H7 (cell line): Measurements from ENCODE around the gene KRTAP1-5. TPM values are rescaled to one million over a fixed set of nuclear protein-coding genes. Genes with fewer than 3 reads are reported as not detected.
"Not testable (repeated sequence)": the region's sequence is repeated elsewhere in the genome, so short reads cannot be mapped to it uniquely, and the experiment has no call there.

ENCODE experiments used
- DNase-seq: peaks from one replicate; pipeline ENCODE4 v3.0.0; 2012
- H3K27me3 ChIP-seq: 2 replicates; pipeline ENCODE4 v1.6.0; 2011; ENCODE audit warnings: mild to moderate bottlenecking, low read length; ENCODE audit not compliant: control insufficient read depth, insufficient read depth
- H3K36me3 ChIP-seq: replicated peaks from 2 replicates; pipeline ENCODE4 v1.5.1; 2011; ENCODE audit warnings: low read length; ENCODE audit not compliant: control insufficient read depth, insufficient read depth
- H3K4me3 ChIP-seq: 2 replicates; pipeline ENCODE4 v1.5.1; 2011; ENCODE audit warnings: low read depth, mild to moderate bottlenecking, control low read depth, low read length, moderate library complexity; ENCODE audit not compliant: insufficient read depth
- total RNA-seq: library from RNA; depleted of rRNA; stranded (reverse); fragments of >200 nt; shearing (Covaris generic); gene quantifications from 2 replicates; pipeline ENCODE4 v1.2.3, GENCODE V29; 2014

Gene KRTAP1-5
- total RNA-seq, 1 experiment from 2014 or later, result not detected

DNA sequence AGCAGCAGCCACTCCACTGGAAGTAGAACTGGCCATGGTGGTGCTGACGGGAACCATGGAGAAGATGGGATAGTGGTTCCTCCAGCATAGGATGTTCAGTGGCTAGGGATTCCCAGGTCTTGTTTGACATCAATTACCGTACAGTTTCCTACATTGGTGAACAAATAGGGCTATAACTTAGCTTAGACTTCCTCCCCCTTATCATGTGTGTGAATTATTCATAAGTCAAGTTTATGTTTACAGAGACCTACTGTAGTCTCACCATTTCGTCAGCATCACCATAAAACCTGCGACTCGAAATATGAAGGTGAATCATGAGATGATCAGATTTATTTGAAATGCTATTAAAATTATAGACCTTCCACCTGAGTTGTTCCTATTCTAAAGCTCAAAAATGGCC, 31.7 kb upstream of the KRTAP1-5 start:
- H3K27me3 ChIP-seq, result no peaks in the 10 kb centered on the region
- H3K4me3 ChIP-seq, result no peak overlapping the region
- no peak for DNase-seq
- no peaks in the 10 kb centered on the region for H3K36me3 ChIP-seq

DNA sequence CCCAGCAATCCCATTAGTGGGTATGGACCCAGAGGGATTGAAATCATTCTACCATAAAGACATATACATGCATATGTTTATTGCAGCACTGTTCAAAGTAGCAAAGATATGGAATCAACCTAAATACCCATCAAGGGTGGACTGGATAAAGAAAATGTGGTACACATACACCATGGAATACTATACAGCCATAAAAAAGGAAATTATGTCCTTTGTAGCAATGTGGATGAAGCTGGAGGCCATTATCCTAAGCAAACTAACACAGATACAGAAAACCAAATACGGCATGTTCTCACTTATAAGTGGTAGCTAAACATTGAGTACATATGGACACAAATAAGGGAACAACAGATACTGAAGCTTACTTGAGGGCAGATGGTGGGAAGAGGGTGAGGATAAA, 30.5 kb upstream of the KRTAP1-5 start:
- no peak for DNase-seq
- H3K4me3 ChIP-seq, result no peak overlapping the region

DNA sequence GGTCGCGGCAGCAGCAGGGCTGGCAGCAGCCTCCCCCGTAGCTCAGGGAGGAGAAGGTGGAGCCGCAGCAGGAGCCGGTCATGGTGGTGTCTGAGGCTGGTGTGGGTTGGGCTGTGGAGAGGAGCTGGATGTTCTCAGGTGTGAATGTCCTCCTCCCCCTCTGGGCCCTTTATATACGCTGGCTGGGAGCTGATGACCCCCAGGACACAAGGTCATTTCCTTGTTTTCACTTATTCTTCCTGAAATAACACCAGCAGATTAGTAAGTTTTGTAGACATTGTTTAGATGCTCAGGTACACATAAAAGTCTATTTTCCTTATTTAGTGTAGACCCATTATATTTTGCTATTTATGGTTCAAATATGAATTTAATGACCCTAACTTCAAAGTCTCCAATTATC, 28.1 kb upstream of the KRTAP1-5 start, which contains the start of gene KRTAP2-2:
Gene KRTAP2-2 (minus strand): TSS at position 101 of the 400 bp plus-strand sequence. CDS start 19 bp downstream, at position 82.
- not testable (repeated sequence) for H3K27me3 ChIP-seq, H3K4me3 ChIP-seq, DNase-seq, H3K36me3 ChIP-seq

More for the DNA sequence above, 30.5 kb upstream of the KRTAP1-5 start:
- no peaks in the 10 kb centered on the region for H3K36me3 ChIP-seq
- no peaks in the 10 kb centered on the region for H3K27me3 ChIP-seq

DNA sequence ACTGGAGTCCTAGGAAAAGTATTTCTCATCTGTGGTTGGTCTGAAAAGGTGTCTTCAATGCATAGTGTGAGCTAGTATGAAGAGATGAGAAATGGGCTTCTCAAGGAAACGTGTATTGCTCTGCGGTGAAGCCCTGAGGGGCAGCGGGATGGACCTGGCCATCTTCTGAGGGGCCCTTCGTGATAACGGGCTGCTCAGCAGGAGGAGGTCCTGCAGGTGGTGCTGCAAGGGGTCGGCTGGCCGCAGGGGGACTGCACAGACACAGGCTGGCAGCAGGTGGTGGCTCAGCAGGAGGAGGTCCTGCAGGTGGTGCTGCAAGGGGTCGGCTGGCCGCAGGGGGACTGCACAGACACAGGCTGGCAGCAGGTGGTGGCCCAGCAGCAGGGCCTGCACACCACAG, 27.5 kb upstream of the KRTAP1-5 start:
- not testable (repeated sequence) for DNase-seq, H3K36me3 ChIP-seq, H3K27me3 ChIP-seq, H3K4me3 ChIP-seq

DNA sequence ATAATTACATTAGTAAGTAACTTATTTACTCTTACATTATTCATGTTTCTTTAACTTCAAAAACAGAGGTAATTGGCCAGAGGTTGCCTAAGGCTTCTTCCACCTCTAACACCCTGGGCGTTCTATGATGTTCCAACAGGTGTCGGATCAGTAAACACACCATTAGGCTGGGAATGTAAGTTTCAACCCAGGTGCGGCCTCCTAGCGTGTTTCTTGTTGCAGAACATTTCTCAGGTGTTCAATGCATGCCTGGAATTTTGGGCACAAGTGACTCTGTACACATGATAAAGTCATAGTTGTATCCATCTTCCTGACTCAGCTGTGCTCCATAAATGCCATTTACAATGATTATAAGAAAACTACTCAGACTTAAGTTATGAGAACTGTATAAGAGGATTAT, 27.0 kb upstream of the KRTAP1-5 start:
- H3K4me3 ChIP-seq, result no peak overlapping the region
- no peaks in the 10 kb centered on the region for H3K36me3 ChIP-seq
- no peak for DNase-seq
- H3K27me3 ChIP-seq, result no peaks in the 10 kb centered on the region

DNA sequence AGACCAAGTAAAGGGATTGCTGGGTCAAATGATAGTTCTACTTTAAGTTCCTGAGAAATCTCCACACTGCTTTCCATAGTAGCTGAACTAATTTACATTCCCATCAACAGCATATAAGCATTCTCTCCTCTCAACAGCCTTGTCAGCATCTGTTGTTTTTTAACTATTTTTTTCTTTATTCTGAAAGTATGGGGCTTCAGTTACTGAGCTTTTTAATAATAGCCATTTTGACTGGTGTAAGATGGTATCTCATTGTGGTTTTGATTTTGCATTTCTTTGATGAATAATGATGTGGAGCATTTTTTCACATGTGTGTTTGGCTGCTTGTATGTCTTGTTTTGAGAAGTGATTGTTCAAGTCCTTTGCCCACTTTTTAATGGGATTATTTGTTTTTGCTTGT, 25.6 kb upstream of the KRTAP1-5 start:
- Histone ChIP-seq H3K4me3 (no peak overlapping the region), H3K36me3 (no peaks in the 10 kb centered on the region), H3K27me3 (no peaks in the 10 kb centered on the region)
- DNase-seq, result no peak

DNA sequence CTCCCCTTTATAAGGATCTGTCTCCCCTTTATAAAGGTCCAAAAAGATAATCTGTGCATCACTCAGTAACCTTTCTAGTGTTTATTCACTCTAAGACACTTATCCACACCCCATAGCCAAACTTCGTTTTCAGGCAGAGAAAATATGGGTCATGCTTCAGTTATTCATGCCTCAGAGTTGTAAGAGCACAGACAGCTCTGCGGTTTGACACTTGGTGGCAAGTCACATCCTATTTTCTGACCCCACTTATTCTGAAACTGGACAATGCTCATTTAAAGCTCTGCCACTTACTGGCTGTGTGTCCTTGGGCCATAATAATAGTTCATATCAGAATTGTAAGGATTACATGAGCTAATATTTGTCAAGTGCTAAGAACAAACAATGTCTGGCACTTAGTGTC, 22.1 kb upstream of the KRTAP1-5 start:
- Histone ChIP-seq H3K27me3 (no peaks in the 10 kb centered on the region), H3K36me3 (no peaks in the 10 kb centered on the region), H3K4me3 (no peak overlapping the region)
- no peak for DNase-seq

DNA sequence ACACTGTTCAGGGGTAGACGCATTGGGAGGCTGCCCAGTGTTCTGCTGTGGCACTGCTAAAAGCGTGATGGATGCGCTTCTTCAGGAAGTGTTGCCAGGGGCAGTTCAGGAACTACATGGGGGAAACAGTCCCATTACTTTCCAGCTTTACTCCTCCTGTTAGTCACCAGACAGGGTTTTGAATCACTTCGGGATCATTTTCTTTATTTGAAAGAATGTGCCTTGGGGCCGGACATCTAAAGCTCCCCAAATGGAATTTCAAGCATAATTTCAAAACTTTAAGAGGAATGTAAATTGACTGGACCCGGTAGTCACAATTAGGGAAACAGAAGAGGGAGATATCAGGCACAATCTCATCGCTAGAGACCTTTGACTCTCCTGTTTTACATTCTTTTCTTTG, 21.4 kb upstream of the KRTAP1-5 start:
- DNase-seq, result no peak
- H3K27me3 ChIP-seq, result no peaks in the 10 kb centered on the region
- H3K4me3 ChIP-seq, result no peak overlapping the region

DNA sequence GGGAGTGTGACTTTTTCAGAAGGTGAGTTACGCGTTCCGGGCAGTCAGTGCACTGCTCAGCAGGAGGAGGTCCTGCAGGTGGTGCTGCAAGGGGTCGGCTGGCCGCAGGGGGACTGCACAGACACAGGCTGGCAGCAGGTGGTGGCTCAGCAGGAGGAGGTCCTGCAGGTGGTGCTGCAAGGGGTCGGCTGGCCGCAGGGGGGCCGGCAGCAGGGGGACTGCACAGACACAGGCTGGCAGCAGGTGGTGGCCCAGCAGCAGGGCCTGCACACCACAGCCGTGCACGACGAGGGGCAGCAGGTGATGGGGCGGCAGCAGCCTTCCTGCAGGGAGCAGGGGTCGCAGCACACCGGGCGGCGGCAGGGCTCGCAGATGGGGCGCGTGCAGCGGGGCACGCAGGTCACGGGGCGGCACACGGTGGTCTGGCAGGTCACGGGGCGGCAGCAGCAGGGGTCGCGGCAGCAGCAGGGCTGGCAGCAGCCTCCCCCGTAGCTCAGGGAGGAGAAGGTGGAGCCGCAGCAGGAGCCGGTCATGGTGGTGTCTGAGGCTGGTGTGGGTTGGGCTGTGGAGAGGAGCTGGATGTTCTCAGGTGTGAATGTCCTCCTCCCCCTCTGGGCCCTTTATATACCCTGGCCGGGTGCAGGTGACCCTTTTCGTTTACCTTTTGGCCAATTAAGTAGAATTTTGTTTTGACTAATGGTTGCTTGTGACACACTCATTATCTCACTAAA, 19.9 kb upstream of the KRTAP1-5 start, which contains the start of gene KRTAP2-1:
Gene KRTAP2-1 (minus strand): TSS at position 582 of the 731 bp plus-strand sequence. CDS start 49 bp downstream, at position 533.
- not testable (repeated sequence) for DNase-seq, H3K27me3 ChIP-seq, H3K36me3 ChIP-seq, H3K4me3 ChIP-seq

More for the DNA sequence above, 21.4 kb upstream of the KRTAP1-5 start:
- H3K36me3 ChIP-seq, result no peaks in the 10 kb centered on the region

DNA sequence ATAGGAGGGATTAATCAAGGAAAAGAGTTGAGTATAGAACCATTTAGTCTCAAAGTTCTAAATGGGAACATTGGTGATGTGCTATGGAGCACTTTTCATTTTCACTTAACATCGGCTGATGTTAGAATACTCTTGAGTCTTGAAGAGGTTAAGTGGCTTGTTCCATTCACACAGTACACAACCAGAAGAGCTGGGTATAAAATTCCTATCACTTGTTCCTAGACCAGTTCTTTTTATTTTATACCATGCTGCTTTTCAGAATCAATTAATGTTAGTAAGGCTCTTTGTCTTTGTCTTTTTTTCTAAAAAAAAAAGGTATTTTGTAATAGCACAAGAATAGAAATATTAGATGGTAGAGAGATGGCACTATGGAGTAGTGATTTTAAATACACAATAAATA, 15.9 kb upstream of the KRTAP1-5 start:
- Histone ChIP-seq H3K4me3 (no peak overlapping the region), H3K27me3 (no peaks in the 10 kb centered on the region), H3K36me3 (no peaks in the 10 kb centered on the region)
- no peak for DNase-seq

DNA sequence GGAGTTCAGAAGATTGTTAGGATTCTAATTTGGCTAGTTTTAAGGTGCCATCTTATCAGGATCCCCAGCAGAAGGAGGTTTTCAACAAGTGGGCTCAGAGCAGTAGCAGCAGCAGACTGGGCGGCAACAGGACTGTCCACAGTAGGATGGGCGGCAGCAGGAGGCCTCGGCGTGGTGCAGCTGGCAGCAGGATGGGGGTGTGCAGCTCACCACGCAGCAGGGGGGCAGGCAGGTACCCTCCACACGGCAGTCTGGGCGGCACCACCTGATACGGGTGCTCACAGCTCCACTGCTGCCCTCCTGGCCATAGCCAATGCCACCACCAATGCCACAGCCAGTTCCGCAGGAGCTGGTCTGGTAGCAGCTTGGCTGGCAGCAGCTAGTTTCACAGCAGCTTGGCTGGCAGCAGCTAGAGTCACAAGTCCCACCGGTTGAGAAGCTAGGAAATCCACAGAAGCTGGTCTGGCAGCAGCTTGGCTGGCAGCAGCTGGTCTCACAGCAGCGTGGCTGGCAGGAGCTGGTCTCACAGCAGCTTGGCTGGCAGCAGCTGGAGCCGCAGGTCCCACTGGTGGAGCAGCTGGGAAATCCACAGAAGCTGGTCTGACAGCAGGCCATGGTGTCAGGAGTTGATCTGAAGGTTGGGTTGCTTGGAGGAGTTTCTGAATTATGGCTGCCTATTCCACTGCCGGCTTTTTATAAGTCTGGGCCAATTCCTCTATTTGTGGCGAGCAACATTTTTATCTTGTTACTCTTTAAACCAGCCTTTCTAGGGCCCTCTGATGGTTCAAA, 14.0 kb upstream of the KRTAP1-5 start, which contains the start of gene KRTAP1-1:
Gene KRTAP1-1 (minus strand): TSS at position 668 of the 789 bp plus-strand sequence. CDS start 53 bp downstream, at position 615.
- not testable (repeated sequence) for H3K4me3 ChIP-seq, H3K36me3 ChIP-seq

DNA sequence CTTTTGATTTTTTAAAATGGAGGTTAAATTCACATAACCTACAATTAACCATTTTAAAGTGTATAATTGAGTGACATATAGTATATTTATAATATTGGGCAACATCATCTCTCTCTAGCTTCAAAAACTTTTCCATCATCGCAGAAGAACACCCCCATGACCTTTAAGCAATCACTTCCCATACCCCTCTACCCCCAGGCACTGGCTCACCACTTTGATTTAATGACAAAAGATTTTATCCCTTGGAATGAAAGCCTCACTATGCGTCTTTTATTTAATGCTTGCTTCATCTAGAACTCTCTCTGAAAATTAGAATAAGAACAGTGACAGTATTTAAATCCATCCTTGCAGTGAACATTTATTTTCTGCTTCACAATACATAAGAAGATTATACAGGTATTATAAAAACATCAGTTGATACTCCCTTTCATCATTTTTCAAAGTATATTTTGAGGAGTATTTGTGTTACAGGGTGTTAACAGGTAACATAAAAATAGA, 10.9 kb upstream of the KRTAP1-5 start:
- Histone ChIP-seq H3K4me3 (no peak overlapping the region), H3K36me3 (no peaks in the 10 kb centered on the region), H3K27me3 (no peaks in the 10 kb centered on the region)
- DNase-seq, result peak; percentile 36

More for the DNA sequence above, 14.0 kb upstream of the KRTAP1-5 start, which contains the start of gene KRTAP1-1:
- H3K27me3 ChIP-seq, DNase-seq: not testable (repeated sequence)

DNA sequence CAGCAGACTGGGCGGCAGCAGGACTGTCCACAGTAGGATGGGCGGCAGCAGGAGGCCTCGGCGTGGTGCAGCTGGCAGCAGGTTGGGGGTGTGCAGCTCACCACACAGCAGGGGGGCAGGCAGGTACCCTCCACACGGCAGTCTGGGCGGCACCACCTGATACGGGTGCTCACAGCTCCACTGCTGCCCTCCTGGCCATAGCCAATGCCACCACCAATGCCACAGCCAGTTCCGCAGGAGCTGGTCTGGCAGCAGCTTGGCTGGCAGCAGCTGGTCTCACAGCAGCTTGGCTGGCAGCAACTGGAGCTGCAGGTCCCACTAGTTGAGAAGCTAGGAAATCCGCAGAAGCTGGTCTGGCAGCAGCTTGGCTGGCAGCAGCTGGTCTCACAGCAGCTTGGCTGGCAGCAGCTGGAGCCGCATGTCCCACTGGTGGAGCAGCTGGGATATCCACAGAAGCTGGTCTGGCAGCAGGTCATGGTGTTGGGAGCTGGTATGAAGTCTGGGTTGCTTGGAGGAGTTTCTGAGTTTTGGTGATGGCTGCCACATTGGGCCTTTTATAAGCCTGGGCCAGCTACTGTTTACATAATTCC, 7.4 kb upstream of the KRTAP1-5 start, which contains the start of gene KRTAP1-3:
Gene KRTAP1-3 (minus strand): TSS at position 529 of the 590 bp plus-strand sequence. CDS start 53 bp downstream, at position 476.
- DNase-seq, H3K36me3 ChIP-seq, H3K27me3 ChIP-seq, H3K4me3 ChIP-seq: not testable (repeated sequence)

DNA sequence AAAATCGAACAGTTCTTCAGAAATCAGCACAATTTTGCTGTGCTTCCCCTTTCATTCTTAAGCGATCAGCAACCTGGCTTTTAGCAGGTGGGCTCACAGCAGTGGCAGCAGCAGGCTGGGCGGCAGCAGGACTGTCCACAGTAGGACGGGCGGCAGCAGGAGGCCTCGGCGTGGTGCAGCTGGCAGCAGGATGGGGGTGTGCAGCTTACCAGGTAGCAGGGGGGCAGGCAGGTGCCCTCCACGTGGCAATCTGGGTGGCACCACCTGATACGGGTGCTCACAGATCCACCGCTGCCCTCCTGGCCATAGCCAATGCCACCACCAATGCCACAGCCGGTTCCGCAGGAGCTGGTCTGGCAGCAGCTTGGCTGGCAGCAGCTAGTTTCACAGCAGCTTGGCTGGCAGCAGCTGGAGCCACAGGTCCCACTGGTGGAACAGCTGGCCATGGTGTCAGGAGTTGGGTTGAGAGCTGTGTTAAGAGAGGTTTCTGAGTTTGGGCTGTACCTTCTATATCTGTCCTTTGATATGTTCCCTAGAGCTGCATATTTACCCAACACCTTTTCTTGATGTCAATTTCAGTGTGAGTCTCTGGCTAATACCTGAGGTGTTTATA, 2.7 kb upstream of the KRTAP1-5 start, which contains the start of gene KRTAP1-4:
Gene KRTAP1-4 (minus strand): TSS at position 563 of the 613 bp plus-strand sequence. CDS start 117 bp downstream, at position 446.
- no peaks in the 10 kb centered on the region for H3K27me3 ChIP-seq
- DNase-seq, result no peak
- H3K4me3 ChIP-seq, result no peak within 1 kb of the TSS
- no peaks in the 10 kb centered on the region for H3K36me3 ChIP-seq
